WTC11 (cell line): ENCODE data around the gene PALMD. TPM values are rescaled to one million over a fixed set of nuclear protein-coding genes. Genes with fewer than 3 reads are reported as not detected.

ENCODE experiments used
- ATAC-seq: fragments of 200-7000 bp; cut with Tn5 transposase; 2 replicates; pipeline ENCODE4 v1.10.0; 2021; ENCODE audit warnings: mild to moderate bottlenecking, moderate library complexity
- CTCF ChIA-PET: fragments of 300-600 bp; sonication (Branson Sonifier 250); formaldehyde crosslinking; loops from one replicate; lab custom pipeline; 2021; ENCODE audit warnings: antibody characterized with exemption; lab: Charles Lee
- POLR2A ChIA-PET: fragments of 350-600 bp; sonication (Branson Sonifier 250); formaldehyde crosslinking; loops from one replicate; lab custom pipeline; 2021; ENCODE audit warnings: antibody characterized with exemption; lab: Charles Lee
- DNase-seq: peaks from one replicate; pipeline ENCODE4 v3.0.0; 2021; ENCODE audit warnings: low spot score
- H3K27ac Mint-ChIP-seq: 2 replicates; pipeline ENCODE4 v1.8.0; 2021; ENCODE audit warnings: mixed read lengths
- H3K27me3 Mint-ChIP-seq: 2 replicates; pipeline ENCODE4 v1.8.0; 2021; ENCODE audit warnings: low read depth, mild to moderate bottlenecking, moderate library complexity, mixed read lengths
- H3K36me3 Mint-ChIP-seq: 2 replicates; pipeline ENCODE4 v1.8.0; 2021; ENCODE audit warnings: mixed read lengths
- H3K4me1 Mint-ChIP-seq: 2 replicates; pipeline ENCODE4 v1.8.0; 2022; ENCODE audit warnings: mixed read lengths
- H3K4me3 Mint-ChIP-seq: 2 replicates; pipeline ENCODE4 v1.8.0; 2021; ENCODE audit warnings: mild to moderate bottlenecking, moderate library complexity, mixed read lengths
- H3K9me3 Mint-ChIP-seq: 2 replicates; pipeline ENCODE4 v1.8.0; 2021; ENCODE audit warnings: mixed read lengths
- FOXP1 ChIP-seq: sonication (generic); formaldehyde crosslinking; IDR thresholded peaks from 2 replicates; pipeline ENCODE4 v1.8.0; 2022; ENCODE audit warnings: missing genetic modification reagents, mild to moderate bottlenecking, moderate library complexity, borderline replicate concordance
- HMGA2 ChIP-seq: fragments of 250-450 bp; sonication (Bioruptor Pico); IDR thresholded peaks from 2 replicates; pipeline ENCODE4 v1.4.0; 2021; ENCODE audit warnings: mild to moderate bottlenecking, moderate library complexity
- HMGXB4 ChIP-seq: sonication (generic); formaldehyde crosslinking; IDR thresholded peaks from 2 replicates; pipeline ENCODE4 v1.8.1; 2023; ENCODE audit warnings: mild to moderate bottlenecking, moderate library complexity, missing genetic modification reagents
- IRF2 ChIP-seq: sonication (generic); formaldehyde crosslinking; IDR thresholded peaks from 2 replicates; pipeline ENCODE4 v1.8.0; 2022; ENCODE audit warnings: low read depth, missing genetic modification reagents, borderline replicate concordance
- NFYB ChIP-seq: sonication (generic); formaldehyde crosslinking; conservative IDR thresholded peaks from 2 replicates; pipeline ENCODE4 v1.8.0; 2022; ENCODE audit warnings: low read depth, missing genetic modification reagents
- NR2C2 ChIP-seq: sonication (generic); formaldehyde crosslinking; IDR thresholded peaks from 2 replicates; pipeline ENCODE4 v1.8.0; 2022; ENCODE audit warnings: mild to moderate bottlenecking, missing genetic modification reagents
- OVOL2 ChIP-seq: fragments of 250-450 bp; sonication (Bioruptor Pico); IDR thresholded peaks from 2 replicates; pipeline ENCODE4 v1.9.0; 2021; ENCODE audit warnings: mild to moderate bottlenecking, borderline replicate concordance
- PRDM15 ChIP-seq: sonication (generic); formaldehyde crosslinking; IDR thresholded peaks from 2 replicates; pipeline ENCODE4 v1.8.0; 2022; ENCODE audit warnings: missing genetic modification reagents
- PRRX2 ChIP-seq: fragments of 250-450 bp; sonication (Bioruptor Pico); IDR thresholded peaks from 2 replicates; pipeline ENCODE4 v1.8.0; 2021; ENCODE audit warnings: mild to moderate bottlenecking
- RELA ChIP-seq: sonication (generic); formaldehyde crosslinking; IDR thresholded peaks from 2 replicates; pipeline ENCODE4 v1.8.1; 2022; ENCODE audit warnings: missing genetic modification reagents, mild to moderate bottlenecking, borderline replicate concordance
- TP53 ChIP-seq: sonication (generic); formaldehyde crosslinking; IDR thresholded peaks from 2 replicates; pipeline ENCODE4 v1.8.1; 2023; ENCODE audit warnings: mild to moderate bottlenecking, missing genetic modification reagents
- ZBTB21 ChIP-seq: sonication (generic); formaldehyde crosslinking; IDR thresholded peaks from 2 replicates; pipeline ENCODE4 v1.8.1; 2023; ENCODE audit warnings: mild to moderate bottlenecking, missing genetic modification reagents, borderline replicate concordance
- ZBTB43 ChIP-seq: sonication (generic); formaldehyde crosslinking; IDR thresholded peaks from 2 replicates; pipeline ENCODE4 v1.8.1; 2023; ENCODE audit warnings: mild to moderate bottlenecking, missing genetic modification reagents
- ZMAT4 ChIP-seq: fragments of 250-450 bp; sonication (Bioruptor Pico); IDR thresholded peaks from 2 replicates; pipeline ENCODE4 v1.9.0; 2021; ENCODE audit warnings: mild to moderate bottlenecking
- ZNF138 ChIP-seq: sonication (generic); formaldehyde crosslinking; conservative IDR thresholded peaks from 2 replicates; pipeline ENCODE4 v1.8.1; 2022; ENCODE audit warnings: mild to moderate bottlenecking, moderate library complexity, missing genetic modification reagents
- ZNF232 ChIP-seq: sonication (generic); formaldehyde crosslinking; IDR thresholded peaks from 2 replicates; pipeline ENCODE4 v1.8.0; 2022; ENCODE audit warnings: mild to moderate bottlenecking, missing genetic modification reagents
- ZNF396 ChIP-seq: fragments of 250-450 bp; sonication (Bioruptor Pico); IDR thresholded peaks from 2 replicates; pipeline ENCODE4 v1.8.0; 2021; ENCODE audit warnings: mild to moderate bottlenecking, moderate library complexity, borderline replicate concordance
- ZNF423 ChIP-seq: fragments of 250-450 bp; sonication (Bioruptor Pico); IDR thresholded peaks from 2 replicates; pipeline ENCODE4 v2.1.2; 2022; ENCODE audit warnings: mild to moderate bottlenecking, moderate library complexity
- total RNA-seq: library from RNA; stranded (reverse); gene quantifications from 3 replicates; pipeline ENCODE4 v1.2.3, GENCODE V29; 2021
- TF ChIP-seq, protein P1 (sequence below): sonication (generic); formaldehyde crosslinking; IDR thresholded peaks from 2 replicates; pipeline ENCODE4 v1.8.1; 2022; ENCODE audit warnings: mild to moderate bottlenecking, moderate library complexity, missing genetic modification reagents
- TF ChIP-seq, protein P2 (sequence below): sonication (generic); formaldehyde crosslinking; IDR thresholded peaks from 2 replicates; pipeline ENCODE4 v1.8.0; 2022; ENCODE audit warnings: mild to moderate bottlenecking, missing genetic modification reagents
- TF ChIP-seq, protein P3 (sequence below): fragments of 250-450 bp; sonication (Bioruptor Pico); conservative IDR thresholded peaks from 2 replicates; pipeline ENCODE4 v1.9.0; 2021; ENCODE audit warnings: mild to moderate bottlenecking
- TF ChIP-seq, protein P4 (sequence below): sonication (generic); formaldehyde crosslinking; IDR thresholded peaks from 2 replicates; pipeline ENCODE4 v1.8.1; 2023; ENCODE audit warnings: mild to moderate bottlenecking, missing genetic modification reagents, moderate library complexity
- TF ChIP-seq, protein P5 (sequence below): sonication (generic); formaldehyde crosslinking; IDR thresholded peaks from 2 replicates; pipeline ENCODE4 v1.8.0; 2023; ENCODE audit warnings: missing genetic modification reagents

PALMD gene
- total RNA-seq, 1 experiment from 2014 or later = 0.07 TPM

GRCh38 chr1:99613716-99614115, 32.2 kb upstream of the PALMD start (continued):
- TF ChIP-seq RELA (CRISPR knock-in tag) (no peak), TP53 (no peak)
- TF ChIP-seq, protein P1, sequence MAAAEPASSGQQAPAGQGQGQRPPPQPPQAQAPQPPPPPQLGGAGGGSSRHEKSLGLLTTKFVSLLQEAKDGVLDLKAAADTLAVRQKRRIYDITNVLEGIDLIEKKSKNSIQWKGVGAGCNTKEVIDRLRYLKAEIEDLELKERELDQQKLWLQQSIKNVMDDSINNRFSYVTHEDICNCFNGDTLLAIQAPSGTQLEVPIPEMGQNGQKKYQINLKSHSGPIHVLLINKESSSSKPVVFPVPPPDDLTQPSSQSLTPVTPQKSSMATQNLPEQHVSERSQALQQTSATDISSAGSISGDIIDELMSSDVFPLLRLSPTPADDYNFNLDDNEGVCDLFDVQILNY (CRISPR knock-in tag) = no peak

GRCh38 chr1:99614728-99615127, 31.2 kb upstream of the PALMD start:
- no peak overlapping the region for H3K4me3 Mint-ChIP-seq
- no peaks in the 10 kb centered on the region for H3K36me3 Mint-ChIP-seq
- no peaks in the 10 kb centered on the region for H3K27me3 Mint-ChIP-seq
- no peaks in the 10 kb centered on the region for H3K4me1 Mint-ChIP-seq
- no peak overlapping the region for H3K27ac Mint-ChIP-seq
- ChIA-PET POLR2A (no interaction called here), CTCF (no interaction called here)
- no peaks in the 10 kb centered on the region for H3K9me3 Mint-ChIP-seq
- ATAC-seq (no peak), DNase-seq (no peak)
- no peak for TF ChIP-seq IRF2 (CRISPR knock-in tag)
- TF ChIP-seq, protein P2, sequence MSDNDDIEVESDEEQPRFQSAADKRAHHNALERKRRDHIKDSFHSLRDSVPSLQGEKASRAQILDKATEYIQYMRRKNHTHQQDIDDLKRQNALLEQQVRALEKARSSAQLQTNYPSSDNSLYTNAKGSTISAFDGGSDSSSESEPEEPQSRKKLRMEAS (CRISPR knock-in tag) = no peak
- no peak for TF ChIP-seq NR2C2
- no peak for TF ChIP-seq ZNF232 (CRISPR knock-in tag)

DNA sequence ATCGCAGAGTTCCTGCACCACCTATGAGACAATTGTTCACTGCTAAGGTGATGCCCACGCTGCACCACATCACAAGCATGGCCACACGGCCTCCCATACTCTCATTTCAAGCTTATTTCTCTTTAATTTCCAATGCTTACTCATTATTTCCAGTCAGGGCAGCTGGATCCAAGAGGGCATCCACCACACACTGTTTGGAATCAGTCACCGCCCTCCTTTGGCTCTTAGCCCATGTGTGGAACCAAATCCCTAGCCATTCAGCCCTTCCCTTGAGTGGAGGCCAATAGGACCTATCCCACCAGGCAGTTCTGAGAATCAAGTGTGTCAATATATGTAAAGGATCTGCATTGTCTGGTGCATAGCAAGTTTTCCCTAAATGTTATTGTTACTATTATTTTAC, 26.3 kb upstream of the PALMD start:
- no peak for ATAC-seq
- Mint-ChIP-seq H3K27me3 (no peaks in the 10 kb centered on the region), H3K27ac (no peak overlapping the region), H3K4me3 (no peak overlapping the region), H3K4me1 (peaks cover 16% of the 10 kb centered on the region), H3K36me3 (no peaks in the 10 kb centered on the region), H3K9me3 (peaks cover 4% of the 10 kb centered on the region; the same call in 1 of the 2 replicates)
- TF ChIP-seq ZBTB43 = no peak
- TF ChIP-seq OVOL2 (CRISPR knock-in tag) = no peak
- no peak for TF ChIP-seq PRRX2
- no peak for TF ChIP-seq HMGA2
- no peak for TF ChIP-seq FOXP1 (CRISPR knock-in tag)
- TF ChIP-seq PRDM15 (CRISPR knock-in tag) = no peak
- TF ChIP-seq ZMAT4 (CRISPR knock-in tag) = no peak
- no peak for TF ChIP-seq ZBTB21
- TF ChIP-seq HMGXB4 (CRISPR knock-in tag) = no peak
- TF ChIP-seq, protein P3, sequence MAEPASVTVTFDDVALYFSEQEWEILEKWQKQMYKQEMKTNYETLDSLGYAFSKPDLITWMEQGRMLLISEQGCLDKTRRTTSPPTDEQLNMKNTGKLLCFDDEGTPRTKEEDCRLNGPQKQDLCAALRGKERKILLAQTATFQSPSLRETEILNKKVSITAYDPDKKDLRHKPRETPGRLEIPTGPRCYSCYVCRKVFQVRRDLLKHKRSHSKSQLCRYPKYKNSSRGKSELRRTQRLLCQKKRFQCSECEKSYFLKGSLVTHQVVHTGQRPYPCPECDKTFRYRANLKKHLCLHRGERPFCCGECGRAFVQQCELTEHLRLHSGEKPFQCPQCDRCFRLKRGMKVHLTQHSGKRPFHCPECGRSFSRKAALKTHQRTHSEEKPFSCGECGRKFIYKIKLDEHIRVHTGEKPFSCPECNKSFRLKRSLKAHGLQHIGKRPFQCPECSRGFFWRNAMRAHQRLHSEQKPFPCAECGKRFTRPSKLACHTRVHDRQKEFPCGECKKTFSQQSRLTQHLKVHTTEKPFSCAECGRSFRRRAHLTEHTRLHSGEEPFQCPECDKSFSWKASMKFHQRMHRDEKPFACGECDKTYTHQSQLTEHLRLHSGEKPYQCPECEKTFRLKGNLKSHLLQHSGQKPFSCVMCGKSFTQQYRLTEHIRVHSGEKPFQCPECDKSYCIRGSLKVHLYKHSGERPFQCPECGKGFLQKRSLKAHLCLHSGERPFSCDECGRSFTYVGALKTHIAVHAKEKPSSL = no peak
- no peak for TF ChIP-seq NFYB (CRISPR knock-in tag)
- TF ChIP-seq ZNF396 (CRISPR knock-in tag) = no peak
- TF ChIP-seq, protein P4, sequence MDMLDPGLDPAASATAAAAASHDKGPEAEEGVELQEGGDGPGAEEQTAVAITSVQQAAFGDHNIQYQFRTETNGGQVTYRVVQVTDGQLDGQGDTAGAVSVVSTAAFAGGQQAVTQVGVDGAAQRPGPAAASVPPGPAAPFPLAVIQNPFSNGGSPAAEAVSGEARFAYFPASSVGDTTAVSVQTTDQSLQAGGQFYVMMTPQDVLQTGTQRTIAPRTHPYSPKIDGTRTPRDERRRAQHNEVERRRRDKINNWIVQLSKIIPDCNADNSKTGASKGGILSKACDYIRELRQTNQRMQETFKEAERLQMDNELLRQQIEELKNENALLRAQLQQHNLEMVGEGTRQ (CRISPR knock-in tag) = no peak
- TF ChIP-seq ZNF423 (CRISPR knock-in tag) = no peak
- TF ChIP-seq, protein P5, sequence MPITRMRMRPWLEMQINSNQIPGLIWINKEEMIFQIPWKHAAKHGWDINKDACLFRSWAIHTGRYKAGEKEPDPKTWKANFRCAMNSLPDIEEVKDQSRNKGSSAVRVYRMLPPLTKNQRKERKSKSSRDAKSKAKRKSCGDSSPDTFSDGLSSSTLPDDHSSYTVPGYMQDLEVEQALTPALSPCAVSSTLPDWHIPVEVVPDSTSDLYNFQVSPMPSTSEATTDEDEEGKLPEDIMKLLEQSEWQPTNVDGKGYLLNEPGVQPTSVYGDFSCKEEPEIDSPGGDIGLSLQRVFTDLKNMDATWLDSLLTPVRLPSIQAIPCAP = no peak
- TF ChIP-seq ZNF138 (CRISPR knock-in tag) = no peak
- ChIA-PET CTCF (no interaction called here), POLR2A (no interaction called here)
- no peak for DNase-seq
